ENCODE measurements around the gene GANC. TPM values are rescaled to one million over a fixed set of nuclear protein-coding genes. Genes with fewer than 3 reads are reported as not detected.

GANC gene
- total RNA-seq, 1 experiment from 2014 or later, result 18.5 TPM

- POLR2A ChIA-PET, result no interaction called here
- no peak for TF ChIP-seq ESRRA (CRISPR knock-in tag; IDR thresholded peaks at IDR 0.05; ENCODE audit: borderline replicate concordance)
- TF ChIP-seq ZNF512 (CRISPR knock-in tag; IDR thresholded peaks at IDR 0.05; ENCODE audit: borderline replicate concordance), result no peak
- no peak for TF ChIP-seq ZBTB43 (CRISPR knock-in tag; IDR thresholded peaks at IDR 0.05)
- no peak for TF ChIP-seq ZNF317 (CRISPR knock-in tag; IDR thresholded peaks at IDR 0.05; ENCODE audit: borderline replicate concordance, low read depth)
- H3K9me3 Mint-ChIP-seq, result no peaks in the 10 kb centered on the region
- CTCF ChIA-PET, result no interaction called here
- ATAC-seq (no peak), DNase-seq (ENCODE audit: low spot score) (no peak)
- H3K4me1 Mint-ChIP-seq, result no peaks in the 10 kb centered on the region
- no peaks in the 10 kb centered on the region for H3K27me3 Mint-ChIP-seq (ENCODE audit: low read depth)
- no peak overlapping the region for H3K27ac Mint-ChIP-seq
- peaks cover 41% of the 10 kb centered on the region for H3K36me3 Mint-ChIP-seq
- H3K4me3 Mint-ChIP-seq, result no peak overlapping the region
These were observed 33.3 kb upstream of the GANC start for GRCh38 chr15:42239528-42240182.

- no peak for TF ChIP-seq ZNF317 (CRISPR knock-in tag; IDR thresholded peaks at IDR 0.05; ENCODE audit: borderline replicate concordance, low read depth)
- no peak for TF ChIP-seq HMGA2 (CRISPR knock-in tag; IDR thresholded peaks at IDR 0.05)
- TF ChIP-seq ZNF121 (CRISPR knock-in tag; IDR thresholded peaks at IDR 0.05), result no peak
- TF ChIP-seq ERG (CRISPR knock-in tag; IDR thresholded peaks at IDR 0.05), result no peak
- no peak for TF ChIP-seq ZSCAN18 (CRISPR knock-in tag; IDR thresholded peaks at IDR 0.05)
- no peak for TF ChIP-seq ATF1 (CRISPR knock-in tag; IDR thresholded peaks at IDR 0.05)
- CTCF ChIA-PET, result no interaction called here
- POLR2A ChIA-PET, result no interaction called here
- no peak overlapping the region for H3K4me3 Mint-ChIP-seq
- peaks cover 41% of the 10 kb centered on the region for H3K36me3 Mint-ChIP-seq
- DNase-seq (ENCODE audit: low spot score) (no peak), ATAC-seq (no peak)
- no peak overlapping the region for H3K27ac Mint-ChIP-seq
- H3K4me1 Mint-ChIP-seq, result no peaks in the 10 kb centered on the region
- no peaks in the 10 kb centered on the region for H3K27me3 Mint-ChIP-seq (ENCODE audit: low read depth)
- no peaks in the 10 kb centered on the region for H3K9me3 Mint-ChIP-seq
These were observed 32.2 kb upstream of the GANC start for GRCh38 chr15:42240823-42241222.

GRCh38 chr15:42253300-42253699 is 19.7 kb upstream of the GANC start:
- POLR2A ChIA-PET, result no interaction called here
- H3K9me3 Mint-ChIP-seq, result peaks cover 70% of the 10 kb centered on the region
- TF ChIP-seq ZNF532 (CRISPR knock-in tag; IDR thresholded peaks at IDR 0.05; ENCODE audit: borderline replicate concordance), result no peak
- TF ChIP-seq ZNF281 (CRISPR knock-in tag; IDR thresholded peaks at IDR 0.05), result no peak
- no peak for TF ChIP-seq E2F1 (CRISPR knock-in tag; IDR thresholded peaks at IDR 0.05)
- TF ChIP-seq AR (CRISPR knock-in tag; IDR thresholded peaks at IDR 0.05), result no peak

More at GRCh38 chr15:42253300-42253699, 19.7 kb upstream of the GANC start:
- DNase-seq (ENCODE audit: low spot score), result no peak
- CTCF ChIA-PET, result interaction anchor here (1.8 kb wide), 1 partner anchor 132 kb away, joined by 4 read pairs; no protein-coding TSS in a partner anchor
- Mint-ChIP-seq H3K27me3 (ENCODE audit: low read depth) (no peaks in the 10 kb centered on the region; the same call in 1 of the 2 replicates), H3K27ac (no peak overlapping the region), H3K36me3 (peaks cover 94% of the 10 kb centered on the region), H3K4me1 (no peaks in the 10 kb centered on the region), H3K4me3 (no peak overlapping the region)
- no peak for ATAC-seq

Measured in WTC11 (cell line).